OCI-LY3 (cell line): Measurements from ENCODE around the gene ST3GAL5.

Experiments used
- H2AFZ ChIP-seq: fragments of 200-600, 300-600 bp; shearing (Covaris generic); 2 replicates; pipeline ENCODE4 v1.6.0; 2014; ENCODE audit warnings: antibody characterized with exemption, low read depth, low read length
- H3K27ac ChIP-seq: fragments of 200-600, 300-600 bp; sonication (generic); 2 replicates; pipeline ENCODE4 v1.5.1; 2014; ENCODE audit warnings: mild to moderate bottlenecking, low read length, moderate library complexity, mixed read lengths
- H3K27me3 ChIP-seq: fragments of 200-600, 300-600 bp; sonication (generic); 2 replicates; pipeline ENCODE4 v1.6.1; 2014; ENCODE audit warnings: low read depth, low read length, mixed read lengths
- H3K36me3 ChIP-seq: fragments of 200-600, 300-600 bp; sonication (generic); replicated peaks from 2 replicates; pipeline ENCODE3; 2014; ENCODE audit warnings: low read depth, low read length, mixed read lengths
- H3K4me1 ChIP-seq: fragments of 300-600, 200-600 bp; sonication (generic); 2 replicates; pipeline ENCODE4 v1.6.1; 2014; ENCODE audit warnings: low read length, mixed read lengths
- H3K4me2 ChIP-seq: fragments of 200-600, 300-600 bp; sonication (generic); 2 replicates; pipeline ENCODE4 v1.6.1; 2014; ENCODE audit warnings: low read length, mixed read lengths
- H3K4me3 ChIP-seq: fragments of 300-600, 200-600 bp; sonication (generic); 2 replicates; pipeline ENCODE4 v1.5.1; 2014; ENCODE audit warnings: antibody characterized with exemption, mild to moderate bottlenecking, low read length, moderate library complexity
- H3K79me2 ChIP-seq: fragments of 300-600, 200-600 bp; shearing (Covaris generic); 2 replicates; pipeline ENCODE4 v1.6.1; 2014; ENCODE audit warnings: mild to moderate bottlenecking, low read length, mixed read lengths
- H3K9ac ChIP-seq: fragments of 300-600, 200-600 bp; shearing (Covaris generic); 2 replicates; pipeline ENCODE4 v1.6.0; 2014; ENCODE audit warnings: mild to moderate bottlenecking, low read length, moderate library complexity
- H3K9me3 ChIP-seq: fragments of 200-600, 300-600 bp; shearing (Covaris generic); 2 replicates; pipeline ENCODE4 v1.6.1; 2014; ENCODE audit warnings: low read length, mixed read lengths; ENCODE audit not compliant: insufficient read depth
- H4K20me1 ChIP-seq: fragments of 200-600, 300-600 bp; sonication (generic); 2 replicates; pipeline ENCODE4 v1.6.1; 2016; ENCODE audit warnings: low read length, mixed read lengths; ENCODE audit not compliant: insufficient read depth
- CTCF ChIP-seq: fragments of 200-600, 300-600 bp; sonication (generic); IDR thresholded peaks from 2 replicates; pipeline ENCODE4 v1.5.1; 2014; ENCODE audit warnings: antibody characterized with exemption, low read length, low read depth
- EZH2phosphoT487 ChIP-seq: fragments of 200-600 bp; shearing (Covaris generic); IDR thresholded peaks from 2 replicates; pipeline ENCODE4 v1.6.1; 2018; ENCODE audit warnings: antibody characterized with exemption, mixed run types, low read depth

Gene ST3GAL5

DNA sequence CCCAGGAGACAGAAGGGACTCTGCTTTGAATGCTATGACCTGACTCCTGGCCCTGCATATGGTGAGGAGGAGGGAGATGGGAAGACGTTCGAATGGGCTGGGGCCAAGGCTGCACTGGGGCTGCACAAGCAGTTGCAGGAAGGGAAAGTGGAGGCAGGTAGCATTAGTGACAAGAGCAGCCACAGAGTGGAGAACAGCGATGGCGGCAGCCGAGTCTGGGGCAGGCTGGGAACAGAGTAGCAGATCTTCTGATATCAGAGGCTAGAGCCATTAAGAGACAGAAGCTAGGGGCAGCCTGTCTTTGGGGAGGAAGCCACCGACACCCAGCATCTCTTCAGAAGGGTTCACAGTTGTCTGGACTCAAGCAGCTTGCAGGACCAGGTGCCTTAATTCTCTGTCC is 50.1 kb downstream of the ST3GAL5 start:
- Histone ChIP-seq H3K4me1 (no peaks in the 10 kb centered on the region), H3K9ac (no peak overlapping the region), H3K27me3 (no peaks in the 10 kb centered on the region), H3K79me2 (no peaks in the 10 kb centered on the region), H3K4me2 (no peak overlapping the region), H2AFZ (no peak overlapping the region), H4K20me1 (no peaks in the 10 kb centered on the region), H3K4me3 (no peak overlapping the region), H3K9me3 (no peaks in the 10 kb centered on the region), H3K27ac (no peak overlapping the region), H3K36me3 (peaks cover 73% of the 10 kb centered on the region)
- TF ChIP-seq EZH2phosphoT487 (no peak), CTCF (no peak)

GRCh38 chr2:85838181-85838580 is 50.6 kb downstream of the ST3GAL5 start:
- Histone ChIP-seq H3K36me3 (peaks cover 72% of the 10 kb centered on the region), H3K9me3 (no peaks in the 10 kb centered on the region), H3K27ac (no peak overlapping the region), H3K4me1 (no peaks in the 10 kb centered on the region), H2AFZ (no peak overlapping the region), H4K20me1 (no peaks in the 10 kb centered on the region), H3K79me2 (no peaks in the 10 kb centered on the region), H3K4me3 (no peak overlapping the region), H3K4me2 (no peak overlapping the region), H3K9ac (no peak overlapping the region), H3K27me3 (no peaks in the 10 kb centered on the region)
- TF ChIP-seq EZH2phosphoT487 (no peak), CTCF (no peak)

- H2AFZ ChIP-seq, result no peak overlapping the region
- no peak overlapping the region for H3K4me3 ChIP-seq
- peaks cover 29% of the 10 kb centered on the region for H3K4me1 ChIP-seq
- H3K9me3 ChIP-seq, result no peaks in the 10 kb centered on the region
- H3K27ac ChIP-seq, result no peak overlapping the region
- H3K27me3 ChIP-seq, result no peaks in the 10 kb centered on the region
- no peak overlapping the region for H3K4me2 ChIP-seq
- no peaks in the 10 kb centered on the region for H4K20me1 ChIP-seq
- H3K79me2 ChIP-seq, result no peaks in the 10 kb centered on the region
- H3K9ac ChIP-seq, result no peak overlapping the region
- peaks cover 45% of the 10 kb centered on the region for H3K36me3 ChIP-seq
- TF ChIP-seq CTCF (no peak), EZH2phosphoT487 (no peak)
Measured at GRCh38 chr2:85834466-85834865, 54.3 kb downstream of the ST3GAL5 start.

DNA sequence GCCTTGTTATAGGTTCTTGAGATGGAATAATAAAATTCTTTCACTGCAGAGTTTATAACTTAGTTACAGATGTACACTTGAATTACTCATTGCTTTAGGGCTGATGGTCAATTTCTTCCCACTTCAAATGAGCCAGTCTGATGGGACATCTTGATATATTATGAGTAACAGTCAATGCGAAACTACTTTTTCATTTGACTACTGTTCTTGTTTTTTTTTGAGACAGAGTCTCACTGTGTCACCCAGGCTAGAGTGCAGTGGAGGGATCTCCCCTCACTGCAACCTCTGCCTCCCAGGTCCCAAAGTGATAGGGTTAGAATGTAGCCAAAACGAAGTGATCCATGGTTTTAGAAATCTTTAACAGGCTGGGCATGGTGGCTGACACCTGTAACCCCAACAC is 57.1 kb downstream of the ST3GAL5 start:
- Histone ChIP-seq H3K9ac (no peak overlapping the region), H2AFZ (no peak overlapping the region), H3K9me3 (no peaks in the 10 kb centered on the region), H3K4me2 (peak overlapping the region; percentile 12), H3K4me1 (peaks cover 48% of the 10 kb centered on the region), H3K27me3 (no peaks in the 10 kb centered on the region), H4K20me1 (no peaks in the 10 kb centered on the region), H3K4me3 (no peak overlapping the region), H3K27ac (peak overlapping the region; percentile 46), H3K36me3 (peaks cover 19% of the 10 kb centered on the region), H3K79me2 (no peaks in the 10 kb centered on the region)
- no peak for TF ChIP-seq EZH2phosphoT487
- no peak for TF ChIP-seq CTCF
